CD4-positive, alpha-beta T cell treated with Interleukin-6 for 4 hours (primary cell): ENCODE results near the gene FUT2.
"Not testable (repeated sequence)": the region's sequence is repeated elsewhere in the genome, so short reads cannot be mapped to it uniquely, and the experiment has no call there.

ENCODE experiments used
- DNase-seq: peaks from one replicate; pipeline ENCODE4 v3.0.0-alpha.2; 2020; ENCODE audit warnings: mixed read lengths

FUT2 gene

GRCh38 chr19:48708471-48708870 lies 12.7 kb downstream of the FUT2 start:
- DNase-seq, result no peak

GRCh38 chr19:48711106-48711662 lies 15.4 kb downstream of the FUT2 start:
- DNase-seq, result no peak

- DNase-seq, result no peak
Observed at GRCh38 chr19:48713041-48713863, 17.5 kb downstream of the FUT2 start.

- DNase-seq, result peak; percentile 98
Observed at GRCh38 chr19:48713864-48714755, 18.3 kb downstream of the FUT2 start.

- DNase-seq, result no peak
Observed at GRCh38 chr19:48714759-48715675, 19.2 kb downstream of the FUT2 start.

- DNase-seq, result no peak
Observed at GRCh38 chr19:48715681-48716171, 20.0 kb downstream of the FUT2 start.

GRCh38 chr19:48716562-48717291 lies 21.0 kb downstream of the FUT2 start:
- DNase-seq, result no peak

- DNase-seq, result not testable (repeated sequence)
Observed at GRCh38 chr19:48718106-48718505, 22.3 kb downstream of the FUT2 start.

- DNase-seq, result no peak
Observed at GRCh38 chr19:48718711-48719231, 23.0 kb downstream of the FUT2 start.

- no peak for DNase-seq
Observed at GRCh38 chr19:48719263-48720171, 23.7 kb downstream of the FUT2 start, which contains the start of gene MAMSTR. MAMSTR (minus strand) TSS chr19:48719725; CDS start chr19:48719031, 694 bp downstream.

- DNase-seq, result no peak
Observed at GRCh38 chr19:48720251-48720612, 24.5 kb downstream of the FUT2 start.

GRCh38 chr19:48720613-48721296 lies 25.0 kb downstream of the FUT2 start:
- peak; percentile 92 for DNase-seq

- DNase-seq, result no peak
Observed at GRCh38 chr19:48722196-48722708, 26.5 kb downstream of the FUT2 start.

- peak; percentile 29 for DNase-seq
Observed at GRCh38 chr19:48724796-48725753, 29.3 kb downstream of the FUT2 start.

GRCh38 chr19:48726556-48726955 lies 30.8 kb downstream of the FUT2 start:
- no peak for DNase-seq

GRCh38 chr19:48728911-48729664 lies 33.3 kb downstream of the FUT2 start:
- no peak for DNase-seq

- no peak for DNase-seq
Observed at GRCh38 chr19:48731452-48731851, 35.7 kb downstream of the FUT2 start.
